PC-3 (cell line): ENCODE measurements around the gene LMAN2.

Experiments used
- EZH2 ChIP-seq: fragments of 300-600 bp; sonication (generic); IDR thresholded peaks from one replicate; pipeline ENCODE4 v1.6.1; 2017; ENCODE audit warnings: antibody characterized with exemption, mild to moderate bottlenecking, low read length; ENCODE audit not compliant: unreplicated experiment
- EZH2phosphoT487 ChIP-seq: fragments of 300-600 bp; sonication (generic); IDR thresholded peaks from 2 replicates; pipeline ENCODE4 v1.6.1; 2018; ENCODE audit warnings: mild to moderate bottlenecking, antibody characterized with exemption, low read length, borderline replicate concordance

DNA sequence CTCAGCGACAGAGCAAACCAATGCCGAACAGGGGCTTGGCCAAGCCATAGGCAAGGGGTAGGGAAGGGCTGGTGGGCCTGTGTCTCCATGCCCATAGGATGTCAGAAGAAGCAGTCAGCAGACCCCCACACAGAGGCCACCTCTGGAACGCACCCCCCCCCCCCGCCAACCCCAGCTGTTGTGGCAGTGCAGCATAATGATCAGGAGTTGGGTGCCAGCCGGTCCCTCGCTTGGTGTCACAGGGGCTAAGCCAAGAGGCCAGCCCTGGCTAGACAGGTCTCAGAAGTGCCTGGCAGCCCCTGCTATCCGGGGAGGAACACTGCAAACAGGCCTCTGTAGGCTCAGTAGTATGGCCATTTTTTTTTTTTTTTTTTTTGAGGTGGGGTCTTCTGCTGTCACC, 36.1 kb downstream of the LMAN2 start:
- TF ChIP-seq EZH2, result no peak
- TF ChIP-seq EZH2phosphoT487, result no peak
